ENCODE data around the gene AUH.
A peak's percentile ranks its signal among the peaks of the same experiment; 100 is the strongest.

The AUH gene

DNA sequence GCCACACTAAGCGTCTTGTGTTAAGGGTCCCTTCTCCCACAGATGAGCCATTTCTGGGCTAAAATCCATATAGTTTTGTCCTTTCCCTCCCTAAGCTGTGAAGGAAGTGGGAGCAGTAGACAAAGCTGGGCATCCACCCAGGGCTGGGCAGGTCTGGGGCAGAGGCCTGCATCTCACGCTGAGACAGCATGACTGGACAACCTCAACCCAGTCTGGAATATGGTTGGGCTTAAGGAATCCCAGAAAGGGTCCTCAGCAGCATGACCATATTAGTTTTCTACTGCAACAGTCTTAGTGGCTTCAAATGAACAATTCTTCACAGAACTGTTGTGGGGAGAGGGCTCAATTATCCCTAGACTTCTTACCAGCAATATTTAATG is 173.8 kb downstream of the AUH start:
- no peak for DNase-seq (ENCODE audit: low spot score)

DNA sequence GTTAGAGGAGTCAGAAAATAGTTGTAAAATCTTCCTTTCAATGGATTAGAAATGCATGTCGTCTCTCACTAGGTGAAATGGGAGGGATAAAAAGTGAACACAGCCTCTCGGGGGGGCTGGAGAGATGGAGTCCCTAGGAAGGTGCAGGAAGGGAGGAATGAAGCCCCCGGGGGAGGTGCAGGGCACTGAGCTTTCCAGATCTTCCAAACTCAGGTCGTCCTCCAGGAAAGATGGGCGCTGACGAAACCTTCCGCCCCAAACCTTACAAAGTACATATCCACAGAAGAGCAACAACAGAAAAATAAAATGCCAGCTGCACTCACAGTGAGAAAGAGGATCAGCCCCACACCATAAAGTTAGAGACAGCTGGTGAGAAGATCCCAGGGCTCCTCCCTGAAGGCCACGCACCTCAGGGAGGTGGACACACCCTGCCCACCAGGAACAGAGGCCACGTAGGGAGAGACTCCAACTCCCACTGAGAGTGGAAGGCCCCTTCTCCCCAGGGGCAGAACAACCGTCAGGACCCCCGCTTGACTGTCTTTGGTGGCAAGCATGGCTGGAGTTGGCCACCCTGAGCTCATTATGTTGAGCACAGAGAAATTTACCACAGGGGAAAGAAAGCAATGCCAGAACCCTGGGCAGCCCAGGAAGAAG is 174.3 kb downstream of the AUH start:
- no peak for DNase-seq (ENCODE audit: low spot score)

DNA sequence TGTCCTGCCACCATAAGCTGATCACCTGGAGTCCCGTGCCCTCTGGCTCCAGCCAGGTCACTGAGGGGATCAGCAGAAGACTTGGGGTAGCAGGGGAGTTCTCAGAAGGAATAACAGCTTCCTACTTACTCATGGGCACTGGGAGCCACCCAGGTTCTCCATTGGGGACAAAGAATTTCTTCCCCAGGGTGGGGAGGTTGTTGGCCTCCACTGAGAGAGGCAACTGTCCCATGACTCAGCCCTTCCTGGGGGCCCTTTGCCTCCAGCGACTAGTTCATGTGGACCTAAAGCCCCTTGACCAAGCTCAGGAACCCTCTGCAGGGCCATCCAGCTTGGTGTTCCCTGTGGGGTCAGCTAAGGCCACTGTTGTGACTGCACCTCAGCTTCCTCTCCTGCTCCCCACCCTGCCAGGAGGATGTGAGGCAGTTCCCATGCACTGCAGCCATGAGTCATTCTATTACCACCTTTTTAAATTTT is 175.0 kb downstream of the AUH start:
- DNase-seq (ENCODE audit: low spot score), result peak; percentile 85

- no peak for DNase-seq (ENCODE audit: low spot score)
Measured at GRCh38 chr9:91185193-91185886, 176.4 kb downstream of the AUH start.

DNA sequence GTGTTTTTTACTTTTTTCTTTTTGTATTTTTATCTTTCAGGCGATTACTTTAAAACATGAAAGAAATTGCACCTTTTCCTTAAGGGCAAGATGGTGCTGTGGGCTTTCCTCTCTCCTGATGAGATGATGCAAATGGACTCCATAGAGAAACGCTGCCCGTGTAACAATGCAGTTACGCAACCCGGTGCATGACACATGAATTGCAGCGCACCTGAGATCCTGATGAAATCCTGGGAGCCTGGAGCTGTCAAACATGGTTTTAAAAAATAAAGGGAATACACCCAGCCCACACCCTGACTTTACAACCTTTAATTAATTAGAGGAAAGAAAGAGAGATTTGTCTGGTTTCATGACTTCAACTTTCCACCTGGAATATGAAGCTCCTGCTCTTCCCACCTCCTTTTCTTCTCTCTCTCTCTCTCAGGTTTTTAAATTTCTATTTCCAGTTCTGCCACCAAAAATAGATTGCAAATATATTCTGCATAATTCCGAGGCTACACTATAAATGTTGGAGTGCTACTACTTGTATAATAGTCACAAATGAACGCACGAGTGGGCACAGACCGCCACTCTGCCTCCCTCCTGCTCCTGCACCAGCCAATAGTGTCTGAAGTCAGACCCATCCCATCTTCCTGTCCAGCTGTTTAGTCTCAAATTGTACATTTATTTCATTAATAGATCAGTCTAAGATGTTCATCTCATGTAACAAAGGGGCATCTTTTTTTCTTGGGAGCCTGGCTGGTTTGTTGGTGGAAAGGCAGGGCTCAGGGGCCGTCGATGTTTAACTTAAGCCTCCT is 179.1 kb downstream of the AUH start:
- DNase-seq (ENCODE audit: low spot score), result no peak

DNA sequence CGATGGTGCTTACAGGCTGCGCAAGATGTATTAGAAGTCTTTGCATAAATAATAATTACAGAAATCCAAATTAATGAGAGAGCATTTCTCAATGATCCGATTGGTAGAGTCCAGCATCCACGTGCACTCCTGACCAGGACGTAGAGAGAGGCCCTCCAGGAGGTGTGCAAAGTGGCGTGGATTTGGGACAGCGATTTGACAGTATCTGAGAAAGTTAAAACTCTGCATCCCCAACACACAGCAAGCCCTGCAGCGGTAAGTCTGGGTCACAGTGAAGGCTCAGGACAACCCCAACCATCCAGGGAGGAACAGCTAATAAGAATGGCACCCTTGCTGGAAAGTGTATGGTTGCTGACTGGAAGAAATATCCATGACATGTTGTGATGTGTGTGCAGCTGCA is 180.2 kb downstream of the AUH start:
- DNase-seq (ENCODE audit: low spot score), result no peak

DNA sequence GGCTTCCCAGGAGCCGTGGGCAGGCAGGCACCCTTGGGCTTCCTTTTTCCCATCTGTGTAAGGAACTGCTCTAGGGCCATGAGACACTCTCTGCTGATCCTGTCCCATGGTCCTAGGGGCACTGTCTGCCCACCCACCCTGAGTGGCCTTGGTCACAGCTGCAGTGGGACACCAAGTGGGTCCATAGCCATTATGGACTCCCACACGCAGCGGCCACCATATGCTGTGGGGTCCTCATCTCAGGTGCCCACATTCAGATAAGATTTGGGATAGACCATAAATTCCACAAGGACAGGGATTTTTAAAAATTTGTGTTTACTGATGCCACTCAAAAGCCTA is 180.8 kb downstream of the AUH start:
- no peak for DNase-seq (ENCODE audit: low spot score)

DNA sequence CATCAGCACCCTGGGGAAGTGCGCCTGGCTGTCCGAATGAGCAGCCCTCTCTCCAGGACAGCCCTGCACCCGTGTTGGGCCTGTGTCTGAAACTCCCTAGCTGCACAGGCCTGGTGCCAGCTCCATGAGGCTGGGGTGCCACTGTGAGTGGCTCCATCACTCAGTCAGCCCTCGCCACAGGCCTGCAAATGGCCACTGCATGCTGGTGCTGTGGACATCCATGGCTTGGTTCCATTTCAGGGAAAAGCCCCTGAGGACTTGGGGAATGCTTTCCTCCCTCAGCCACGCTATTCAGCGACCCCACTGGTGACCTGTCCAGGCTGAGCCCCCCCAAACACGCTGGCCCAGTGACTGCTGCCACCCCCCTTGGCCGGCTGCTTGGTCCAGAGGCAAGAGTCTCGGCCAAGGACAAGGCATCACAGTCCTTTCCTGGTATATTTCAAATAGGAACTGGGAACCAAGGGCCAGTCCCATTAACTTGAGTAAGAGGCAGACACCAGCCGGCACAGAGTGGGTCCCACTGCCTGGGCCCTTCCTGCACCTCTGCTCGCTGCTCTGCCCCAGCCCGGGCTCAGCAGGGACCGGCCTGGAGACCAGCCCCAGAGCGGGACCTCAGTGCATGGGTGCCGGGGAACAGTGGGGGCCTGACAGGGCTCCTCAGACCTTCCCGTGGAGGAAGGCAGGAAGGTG is 181.3 kb downstream of the AUH start:
- no peak for DNase-seq (ENCODE audit: low spot score)

DNA sequence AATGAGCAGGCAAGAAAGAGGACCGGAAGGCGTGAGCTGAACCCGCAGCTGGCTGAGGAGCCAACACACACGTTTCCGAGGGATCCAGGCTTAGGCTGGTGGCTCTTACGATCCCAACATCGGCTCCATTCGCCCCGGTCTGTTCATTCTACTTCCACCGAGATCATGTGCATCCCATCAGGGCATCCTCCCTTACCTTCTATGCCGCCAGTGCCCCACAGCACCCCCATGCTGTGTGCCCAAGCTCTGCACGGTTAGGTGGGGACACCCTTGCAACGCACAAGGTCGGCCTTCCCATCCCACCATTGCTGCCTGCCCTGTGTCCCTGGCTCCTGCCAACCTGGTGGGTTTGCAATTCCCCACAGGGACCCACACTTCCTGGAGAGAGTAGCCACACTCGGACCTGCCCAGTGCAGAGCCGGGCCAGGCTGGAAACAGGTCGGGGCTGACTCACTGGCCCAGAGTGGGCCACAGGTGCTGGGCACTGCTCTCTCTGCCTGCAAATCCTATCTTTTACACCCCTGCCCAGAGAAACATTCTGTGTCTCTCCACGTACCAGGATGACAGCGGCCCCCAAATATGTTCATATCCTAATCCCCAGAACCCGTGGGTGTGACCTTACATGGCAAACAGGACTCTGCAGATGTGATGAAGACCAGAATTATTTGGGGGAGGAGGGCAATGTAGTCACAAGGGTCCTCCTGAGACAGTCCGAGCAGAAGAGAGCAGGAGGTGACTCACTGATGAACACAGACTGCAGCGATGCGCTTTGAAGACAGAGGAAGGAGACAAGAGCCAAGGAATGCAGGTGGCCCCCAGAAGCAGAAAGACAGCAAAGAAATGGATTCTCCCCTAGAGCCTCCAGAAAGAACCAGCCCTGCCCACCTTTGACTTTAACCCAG is 182.2 kb downstream of the AUH start:
- DNase-seq (ENCODE audit: low spot score), result no peak

DNA sequence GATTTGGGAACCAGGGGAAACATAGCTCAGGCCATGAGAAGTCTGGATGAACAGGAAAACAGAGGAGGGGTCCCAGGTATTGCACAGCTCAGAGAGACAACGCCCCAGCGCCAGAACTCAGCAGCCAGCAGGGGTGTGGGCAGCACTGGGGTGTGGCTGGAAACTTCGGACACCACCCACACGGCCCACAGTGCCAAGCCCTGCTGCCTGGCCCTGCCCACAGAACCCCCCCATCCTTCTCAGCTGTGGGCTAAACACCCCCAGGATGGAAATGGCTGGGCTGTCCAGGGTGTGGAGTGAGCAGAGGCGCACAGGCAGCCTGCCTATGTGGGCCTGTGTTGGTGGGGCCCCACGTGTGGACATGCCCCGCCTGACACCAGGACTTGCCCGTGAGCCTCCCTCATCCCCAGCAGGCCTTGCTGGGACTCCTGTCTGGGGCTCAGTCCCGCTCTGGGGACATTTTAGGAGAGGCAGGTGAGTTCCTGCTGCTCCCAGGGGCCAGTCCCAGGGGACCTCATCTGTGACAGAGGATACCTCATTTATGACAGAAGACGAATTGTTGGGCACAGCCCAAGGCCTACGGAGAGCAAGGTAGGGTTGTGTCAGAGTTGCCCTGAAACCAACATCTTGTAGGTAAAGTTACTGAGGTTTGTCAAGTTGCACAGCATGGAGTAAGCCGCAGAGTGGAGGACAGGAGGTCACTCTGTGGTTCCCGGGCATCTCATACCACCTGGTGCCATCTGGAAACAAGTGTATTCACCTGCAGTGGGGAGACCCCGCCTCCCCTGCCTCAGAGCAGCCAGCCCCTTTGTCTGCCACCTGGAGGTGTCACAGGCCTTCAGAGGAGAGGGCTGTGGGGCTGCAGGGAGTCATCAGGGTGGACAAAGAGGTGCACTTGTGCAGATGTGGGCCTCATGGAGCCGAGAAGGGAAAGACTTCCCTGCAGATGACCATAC is 183.2 kb downstream of the AUH start:
- DNase-seq (ENCODE audit: low spot score), result no peak

- DNase-seq (ENCODE audit: low spot score), result no peak
Measured at GRCh38 chr9:91177661-91178280, 183.9 kb downstream of the AUH start.

- no peak for DNase-seq (ENCODE audit: low spot score)
Measured at GRCh38 chr9:91177081-91177480, 184.6 kb downstream of the AUH start.

DNA sequence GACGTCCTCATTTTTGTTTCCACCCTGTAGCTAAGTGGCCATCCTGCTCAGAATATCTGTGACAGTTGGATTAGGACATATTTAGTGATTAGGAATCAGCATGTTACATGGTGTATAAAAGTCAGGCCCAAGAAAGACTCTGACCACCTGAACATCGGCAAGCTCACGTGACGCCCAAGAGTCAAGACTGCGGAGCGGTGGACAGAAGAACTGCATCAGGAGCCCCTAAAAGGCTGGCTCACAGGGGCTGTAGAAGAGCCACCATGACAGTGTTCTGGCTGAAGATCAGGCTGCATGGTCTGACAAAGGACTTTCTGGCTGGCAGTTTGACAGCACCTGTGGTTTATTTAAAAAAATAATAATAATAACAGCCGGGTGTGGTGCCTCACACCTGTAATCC is 185.3 kb downstream of the AUH start:
- DNase-seq (ENCODE audit: low spot score), result no peak

GRCh38 chr9:91174772-91175171 is 186.9 kb downstream of the AUH start:
- no peak for DNase-seq (ENCODE audit: low spot score)

- no peak for DNase-seq (ENCODE audit: low spot score)
Measured at GRCh38 chr9:91172329-91172728, 189.4 kb downstream of the AUH start.

GRCh38 chr9:91170951-91171350 is 190.8 kb downstream of the AUH start:
- DNase-seq (ENCODE audit: low spot score), result no peak

- DNase-seq (ENCODE audit: low spot score), result no peak
Measured at GRCh38 chr9:91166796-91167366, 194.8 kb downstream of the AUH start.

- DNase-seq (ENCODE audit: low spot score), result peak; percentile 30
Measured at GRCh38 chr9:91164724-91165520, 196.8 kb downstream of the AUH start.

Measured in kidney capillary endothelial cell (primary cell).